SK-N-DZ (cell line): ENCODE measurements around the gene VAV3.

Experiments used
- DNase-seq: peaks from one replicate; pipeline ENCODE4 v3.0.0-alpha.2; 2015; ENCODE audit warnings: low spot score

Gene VAV3

DNA sequence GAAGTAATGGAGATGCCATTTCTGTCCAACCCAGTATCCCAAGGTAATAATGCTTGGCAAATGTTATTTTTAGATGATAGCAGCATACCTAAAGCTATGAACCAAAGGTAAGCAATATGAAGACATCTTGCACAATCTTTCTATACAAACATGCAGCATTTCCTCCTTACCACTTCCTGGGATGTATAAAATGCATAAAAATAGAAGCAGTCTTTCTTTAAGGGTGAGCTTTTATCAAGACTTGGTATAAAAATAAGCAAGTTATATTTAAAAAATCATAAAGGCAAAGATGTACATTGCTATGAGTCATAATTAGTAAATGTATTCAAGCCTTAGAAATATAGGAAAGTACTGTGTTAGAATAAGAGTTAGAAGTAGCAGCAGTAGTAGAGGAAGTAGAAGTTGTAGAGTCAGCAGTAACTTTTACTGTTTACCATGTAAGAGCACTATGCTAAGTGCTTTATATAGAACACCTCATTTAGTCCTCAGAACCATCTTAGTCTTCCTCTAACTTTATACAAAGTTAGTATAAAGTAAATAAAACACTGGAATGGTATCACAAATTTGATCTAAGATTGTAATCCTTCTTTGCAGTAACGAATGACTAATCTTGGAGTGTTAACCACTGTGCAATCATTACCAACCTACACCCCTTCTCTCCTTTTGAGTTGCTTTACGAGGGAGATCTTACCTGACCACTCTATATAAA, 371.3 kb downstream of the VAV3 start:
- no peak for DNase-seq

DNA sequence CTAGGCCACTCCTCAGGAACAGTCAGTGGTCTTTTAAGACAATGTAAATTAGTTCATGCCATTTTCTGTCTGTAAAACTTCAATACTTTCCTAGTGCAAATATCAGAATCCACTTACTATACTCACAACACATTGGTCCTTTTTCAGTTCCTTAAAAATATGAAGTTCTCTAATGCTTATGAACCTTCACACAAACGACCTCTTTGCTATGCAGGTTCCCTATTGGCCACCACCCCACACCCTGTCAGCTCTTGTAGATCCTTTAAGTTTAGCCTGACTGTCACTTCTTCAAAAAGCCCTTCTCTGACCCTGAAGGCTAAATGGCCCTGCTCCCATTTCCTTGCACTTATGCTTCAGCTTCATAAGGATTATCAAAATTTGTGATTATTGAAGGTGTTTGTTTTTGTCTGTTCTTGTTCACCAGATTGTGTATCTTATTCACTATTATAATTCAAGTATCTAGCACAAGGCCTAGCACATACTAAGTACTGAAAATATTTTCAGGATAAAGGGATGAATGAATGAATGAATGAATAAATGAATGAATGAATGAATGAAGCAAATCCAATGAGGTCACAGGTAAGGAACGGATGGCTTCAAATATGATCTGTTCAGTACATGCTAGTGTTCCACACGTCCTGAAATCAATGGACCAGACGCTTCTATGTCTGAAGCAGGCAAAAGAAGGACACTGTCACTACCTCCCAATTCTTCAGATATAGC, 373.9 kb downstream of the VAV3 start:
- no peak for DNase-seq

DNA sequence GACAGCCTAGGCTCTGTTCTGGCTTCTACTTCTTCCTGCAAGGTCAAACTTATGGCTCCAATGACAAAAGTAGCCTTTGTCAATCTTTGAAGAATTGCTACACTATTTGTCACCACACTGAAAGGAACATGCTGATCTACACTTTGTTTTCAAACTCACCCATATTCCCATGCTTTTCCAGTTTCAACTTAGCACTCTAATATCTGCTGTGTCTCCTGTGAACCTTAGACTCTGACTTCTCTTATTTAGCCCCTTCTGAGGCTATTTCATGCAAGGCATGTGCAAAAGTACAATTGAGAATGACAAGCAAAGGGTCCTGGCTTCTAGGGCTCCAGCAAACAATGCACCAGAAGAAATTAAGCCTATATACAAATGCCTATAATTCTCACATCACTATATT, 374.9 kb downstream of the VAV3 start:
- DNase-seq: no peak

DNA sequence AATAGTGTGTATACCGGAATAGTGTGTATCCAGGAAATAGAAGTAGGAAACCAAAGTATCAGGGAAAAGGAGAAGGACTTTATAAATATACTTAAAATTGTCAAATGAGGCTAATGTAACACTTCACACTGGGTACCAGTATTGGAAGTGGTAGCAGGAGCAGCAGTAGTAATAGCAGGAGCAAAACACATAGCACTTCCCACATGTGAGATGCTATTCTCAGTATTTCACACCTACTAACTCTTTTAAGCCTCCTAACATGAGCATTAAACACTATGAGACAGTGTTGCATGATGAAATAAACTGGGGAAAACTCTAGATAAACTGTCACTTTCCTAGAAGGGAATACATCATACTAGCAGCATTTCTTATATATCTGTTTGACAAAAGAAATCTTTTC, 376.7 kb downstream of the VAV3 start:
- DNase-seq: no peak

DNA sequence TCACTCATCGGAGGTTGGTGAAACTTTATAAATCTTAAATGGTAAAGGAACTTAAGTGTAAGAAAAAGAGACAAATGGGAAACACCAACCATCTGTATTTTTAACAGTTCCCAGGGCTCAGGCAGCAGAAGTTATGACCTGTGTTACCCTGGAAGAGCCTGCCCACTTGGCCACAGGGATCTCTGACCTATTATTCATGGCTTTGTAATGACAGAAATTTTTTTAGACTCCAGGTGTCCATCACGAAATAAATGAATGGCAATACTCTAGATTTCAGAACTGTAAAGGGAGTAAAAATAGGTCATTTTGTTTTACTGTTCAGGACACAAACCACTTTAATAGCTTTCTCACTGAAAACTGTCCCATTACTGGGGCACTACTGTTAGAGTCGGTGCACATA, 389.8 kb downstream of the VAV3 start:
- no peak for DNase-seq

DNA sequence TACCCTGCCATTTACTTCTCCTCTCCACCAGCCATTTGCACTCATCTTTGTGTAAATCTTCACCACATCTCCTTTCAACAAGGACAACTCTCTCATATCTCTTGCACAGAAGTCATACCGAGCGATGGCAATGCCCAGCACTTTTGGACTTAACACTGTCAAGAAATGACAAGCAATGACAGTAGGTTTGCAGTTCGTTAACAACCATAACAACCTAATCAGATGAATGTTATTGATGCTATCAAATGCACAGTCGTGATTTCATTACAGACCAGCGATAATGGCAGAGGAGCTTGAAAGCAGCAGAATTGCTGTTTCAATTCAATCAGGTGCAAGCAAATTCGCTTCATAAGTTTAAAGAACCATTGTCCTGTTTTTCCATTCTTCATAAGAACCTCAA, 390.9 kb downstream of the VAV3 start:
- DNase-seq: peak; percentile 88

DNA sequence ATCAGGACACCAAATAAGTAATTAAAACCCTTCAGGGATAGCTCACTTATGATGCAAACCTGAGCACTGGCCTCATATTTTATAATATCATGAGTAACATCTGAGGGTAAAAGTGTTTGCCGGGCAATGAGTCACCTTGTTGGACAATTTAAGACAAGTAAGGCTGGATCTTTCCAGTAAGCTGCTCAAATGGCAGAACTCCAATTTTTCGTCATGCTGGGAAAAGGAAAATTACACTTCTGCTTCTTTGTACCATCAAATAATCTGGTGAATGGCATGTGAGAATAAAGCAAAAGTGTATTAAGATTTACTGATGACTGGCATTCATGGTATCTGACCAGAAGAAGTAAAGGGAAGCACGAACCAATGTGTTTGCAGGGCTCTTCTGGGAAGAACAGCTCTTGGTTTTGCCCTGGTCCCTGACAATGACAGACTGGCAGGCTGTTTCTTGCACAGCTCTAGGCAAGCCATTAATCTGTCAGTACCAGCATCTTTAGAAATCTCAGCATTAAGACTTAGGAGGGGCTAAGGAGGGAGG, 392.2 kb downstream of the VAV3 start:
- DNase-seq: peak; percentile 16

DNA sequence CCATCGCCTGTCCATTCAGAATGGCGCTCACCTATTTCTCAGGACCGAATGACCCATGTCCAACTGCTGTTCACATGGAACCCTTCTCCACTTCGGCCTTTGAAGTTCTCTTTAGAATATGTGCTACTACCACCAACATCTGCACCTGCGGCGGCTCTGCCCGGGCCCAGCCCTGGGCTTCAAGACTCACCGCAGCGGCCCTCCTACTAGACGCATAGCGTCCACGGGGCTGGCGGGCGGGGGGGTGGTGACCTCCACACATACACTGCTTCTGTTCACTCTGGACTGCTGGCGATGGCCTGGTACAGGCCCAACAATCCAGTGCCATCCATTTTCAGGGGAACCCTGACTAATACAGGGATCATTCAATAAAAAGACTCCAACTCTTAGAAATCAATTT, 394.2 kb downstream of the VAV3 start:
- no peak for DNase-seq

DNA sequence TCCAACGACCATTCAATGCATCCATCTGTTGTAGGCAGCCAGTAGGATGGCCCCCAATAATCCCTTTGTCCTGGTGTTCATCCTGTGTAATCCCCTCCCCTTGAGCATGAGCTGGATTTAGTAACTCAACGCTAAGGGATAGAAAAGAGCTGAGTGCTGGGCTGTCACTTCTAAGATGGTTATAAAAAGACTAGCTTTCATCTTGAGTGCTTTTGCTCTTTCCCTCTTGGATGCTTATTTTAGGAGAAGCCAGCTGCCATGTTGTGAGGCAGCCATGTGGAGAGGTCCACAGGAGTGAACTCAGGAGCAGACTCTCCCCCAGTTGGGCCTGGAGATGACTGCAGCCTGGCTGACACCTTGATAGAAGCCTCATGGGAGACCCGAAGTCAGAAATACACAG, 401.5 kb downstream of the VAV3 start:
- DNase-seq: no peak

DNA sequence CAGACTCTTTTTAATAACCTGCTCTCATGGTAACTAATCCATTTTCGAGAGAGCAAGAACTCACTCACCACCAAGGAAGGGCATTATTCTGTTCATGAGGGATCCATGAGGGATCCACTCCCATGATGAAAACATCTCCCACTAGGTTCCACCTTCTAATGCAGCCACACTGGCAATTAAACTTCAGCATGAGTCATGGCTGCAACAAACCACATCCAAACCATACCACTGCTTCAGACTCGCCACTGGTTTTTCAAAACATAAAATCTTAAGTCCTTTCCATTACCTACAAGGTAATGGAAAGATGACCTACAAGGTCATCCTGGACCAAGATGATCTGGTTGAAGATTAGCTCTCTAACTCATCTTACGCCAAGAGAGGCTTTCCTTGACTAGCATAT, 405.1 kb downstream of the VAV3 start:
- DNase-seq: no peak

DNA sequence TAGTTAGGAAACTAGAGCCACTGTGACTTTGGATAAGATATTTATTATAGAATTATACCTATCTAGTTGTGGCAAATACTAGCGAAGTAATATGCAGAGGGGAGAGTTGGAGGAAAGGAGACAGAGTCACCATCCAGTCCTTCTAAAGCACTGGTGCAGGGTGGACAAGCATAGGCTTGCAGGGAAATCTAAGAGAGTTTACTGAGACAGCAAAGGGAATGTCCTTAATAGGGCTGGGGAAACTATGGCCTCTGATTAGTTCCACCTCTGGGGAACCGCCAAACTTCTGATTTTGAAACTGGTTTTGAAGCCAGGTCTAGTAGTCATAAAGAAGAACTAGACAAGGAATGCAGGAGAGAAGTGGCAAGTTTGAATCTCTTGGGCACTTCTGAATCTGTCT, 407.9 kb downstream of the VAV3 start:
- no peak for DNase-seq

DNA sequence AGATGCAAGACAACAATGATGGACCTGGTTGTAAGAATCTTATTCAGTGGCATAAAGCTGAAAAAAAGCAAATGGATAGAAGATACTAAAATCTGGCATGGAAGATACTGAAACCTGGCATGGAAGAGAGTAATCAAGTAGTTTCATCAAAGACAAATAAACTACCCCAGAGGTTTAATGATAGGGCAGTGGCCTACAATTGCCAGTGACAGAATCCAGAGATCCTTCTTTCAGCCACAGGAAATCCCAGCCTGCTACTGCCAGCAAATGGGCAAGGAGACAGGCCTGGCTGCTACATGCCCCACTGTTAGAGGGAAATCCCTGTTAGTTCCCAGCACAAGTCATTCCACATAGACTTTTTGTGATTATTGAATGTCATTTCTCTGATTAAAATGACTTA, 409.4 kb downstream of the VAV3 start:
- DNase-seq: peak; percentile 69

DNA sequence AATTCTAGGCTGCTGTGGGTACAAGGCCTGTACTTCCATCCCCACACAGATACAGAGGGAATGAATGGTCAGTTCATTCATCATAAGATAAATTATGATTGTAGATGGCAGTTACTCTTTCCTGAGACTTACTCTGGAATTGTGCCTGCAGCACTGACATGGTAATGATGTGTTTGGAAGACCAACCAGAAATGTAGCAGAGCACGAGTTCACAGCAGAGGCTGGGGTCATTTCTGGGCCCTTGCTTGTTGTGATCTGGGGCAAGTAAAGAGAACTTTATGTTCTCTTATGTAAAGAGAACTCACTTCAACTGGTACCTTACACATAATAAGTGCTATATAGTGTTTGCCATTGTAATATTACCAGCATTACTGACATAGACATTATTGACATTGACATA, 412.2 kb downstream of the VAV3 start:
- DNase-seq: no peak

DNA sequence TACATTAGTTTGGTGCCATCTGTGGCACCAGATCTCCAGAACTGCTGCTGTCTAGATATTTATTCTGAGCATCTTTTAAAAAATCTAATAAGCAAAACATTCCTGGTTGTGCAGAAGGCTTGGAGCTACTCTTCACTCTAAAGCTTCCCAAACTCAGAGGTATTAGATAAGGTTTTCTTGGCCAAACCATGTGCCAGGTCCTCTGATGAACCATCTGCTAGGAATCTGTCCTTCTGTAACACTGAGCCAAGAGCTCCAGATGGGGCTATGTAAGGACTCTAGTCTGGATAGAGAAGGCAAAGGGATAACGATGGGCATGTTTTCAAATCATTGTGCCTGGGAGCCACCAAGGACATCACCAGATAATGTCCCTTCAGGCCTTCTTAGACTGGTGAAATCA, 413.5 kb downstream of the VAV3 start:
- DNase-seq: no peak

DNA sequence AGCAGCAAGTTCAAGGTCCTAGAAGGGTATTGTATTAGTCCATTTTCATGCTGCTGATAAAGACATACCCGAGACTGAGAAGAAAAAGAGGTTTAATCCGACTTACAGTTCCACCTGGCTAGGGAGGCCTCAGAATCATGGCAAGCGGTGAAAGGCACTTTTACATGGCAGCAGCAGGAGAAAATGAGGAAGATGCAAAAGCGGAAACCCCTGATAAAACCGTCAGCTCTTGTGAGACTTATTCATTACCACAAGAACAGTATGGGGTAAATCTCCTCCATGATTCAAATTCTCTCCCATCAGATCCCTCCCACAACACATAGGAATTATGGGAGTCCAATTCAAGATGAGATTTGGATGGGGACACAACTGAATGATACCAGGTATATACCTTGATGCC, 414.6 kb downstream of the VAV3 start:
- no peak for DNase-seq

DNA sequence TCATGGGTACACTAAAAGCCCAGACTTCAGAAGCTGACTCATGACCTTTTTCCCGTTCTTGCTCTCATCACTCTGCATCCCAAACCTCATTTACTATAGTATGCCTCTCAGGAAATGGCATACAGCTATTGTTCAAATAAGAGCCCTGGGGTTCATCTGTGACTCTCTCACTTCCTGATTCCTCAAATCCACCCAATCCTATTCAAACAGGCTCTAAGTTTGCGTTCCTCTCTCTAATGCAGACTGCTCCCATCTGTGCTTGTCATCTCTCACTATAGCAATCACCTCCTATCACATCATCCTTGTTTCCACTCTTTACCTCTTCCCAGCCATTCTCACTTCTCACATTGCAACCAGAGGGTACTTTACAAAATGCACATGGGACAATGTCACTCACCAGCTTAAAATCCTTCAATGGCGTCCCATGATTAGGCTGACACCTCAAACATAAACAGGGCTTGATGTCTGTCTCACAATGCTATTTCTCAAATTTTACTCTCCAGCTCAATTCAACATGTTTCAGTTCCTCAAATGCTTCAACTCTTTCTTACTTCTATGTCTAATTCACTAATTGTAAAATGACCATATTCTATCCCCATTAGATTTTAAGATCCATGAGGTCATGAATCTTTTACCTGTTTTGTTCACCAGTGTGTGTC, 415.7 kb downstream of the VAV3 start:
- no peak for DNase-seq

DNA sequence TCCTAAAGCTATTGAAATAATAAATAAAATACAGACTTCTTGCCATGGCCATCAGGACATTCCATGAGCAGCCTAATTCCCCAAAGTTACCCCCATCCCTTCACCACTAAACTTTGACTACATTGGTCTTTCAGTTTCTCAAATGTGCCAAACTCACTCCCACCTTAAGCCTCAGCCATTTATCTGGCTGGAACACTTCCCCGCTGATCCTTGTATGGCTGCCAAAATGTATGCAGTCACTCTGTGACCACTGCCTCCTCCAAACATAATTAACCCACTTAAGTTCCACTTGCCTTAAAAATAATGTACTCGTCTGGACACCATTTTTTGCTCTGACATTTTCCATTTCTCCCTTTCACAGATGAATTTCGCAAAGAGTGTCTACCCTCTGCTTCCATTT, 416.7 kb downstream of the VAV3 start:
- DNase-seq: no peak

DNA sequence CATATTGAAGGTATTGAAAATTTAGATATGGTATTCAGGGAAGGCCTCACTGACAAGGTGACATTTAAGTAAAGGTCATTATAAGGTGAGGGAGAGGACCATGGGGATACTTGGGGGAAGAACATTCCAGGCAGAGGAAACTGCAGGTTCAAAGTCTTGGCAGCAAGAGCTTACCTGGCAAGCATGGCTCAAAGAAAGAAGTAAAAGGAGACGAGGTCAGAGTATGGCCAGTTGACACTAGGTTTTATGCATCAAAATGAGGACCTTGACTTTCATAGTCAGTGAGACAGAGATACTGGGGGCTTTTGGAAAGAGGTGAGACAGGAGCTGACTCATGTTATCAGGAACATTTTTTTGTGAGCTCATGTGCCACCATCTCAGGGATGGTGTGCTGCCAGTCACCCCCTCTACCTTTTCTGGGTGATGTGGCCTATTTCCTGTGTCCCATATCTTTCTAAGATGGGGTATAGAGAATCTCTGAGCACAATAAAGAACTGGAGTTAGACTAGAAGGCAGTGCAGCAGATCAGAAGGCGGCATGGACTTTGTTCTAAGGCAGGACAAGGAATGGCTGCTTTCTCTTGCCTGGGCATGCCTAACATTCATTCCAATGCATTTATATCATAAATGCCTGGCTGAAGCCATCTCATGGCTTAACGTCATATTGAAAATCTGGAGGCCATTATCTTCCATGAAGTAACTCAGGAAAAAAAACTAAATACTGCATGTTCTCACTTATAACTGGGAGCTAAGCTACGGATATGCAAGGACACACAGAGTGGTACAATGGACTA, 417.4 kb downstream of the VAV3 start:
- no peak for DNase-seq

DNA sequence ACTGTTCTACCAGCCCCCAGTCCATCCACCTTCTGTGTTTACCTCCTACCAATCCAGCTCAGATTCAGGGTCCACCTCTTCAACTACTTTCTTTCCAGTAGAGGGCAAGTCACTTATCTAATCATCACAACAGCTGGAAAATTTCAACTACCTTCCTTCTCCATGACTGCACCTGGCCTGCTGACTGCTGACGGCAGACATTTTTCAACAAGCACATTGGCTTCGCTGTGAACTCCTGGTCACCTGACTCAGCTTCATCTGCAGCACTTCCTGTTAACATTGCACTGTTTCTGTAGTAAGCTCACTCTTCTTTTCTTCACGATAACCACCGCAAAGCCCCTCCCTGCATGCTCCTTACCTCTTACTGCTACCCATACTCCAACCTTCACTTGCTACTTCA, 418.4 kb downstream of the VAV3 start:
- DNase-seq: peak; percentile 25

DNA sequence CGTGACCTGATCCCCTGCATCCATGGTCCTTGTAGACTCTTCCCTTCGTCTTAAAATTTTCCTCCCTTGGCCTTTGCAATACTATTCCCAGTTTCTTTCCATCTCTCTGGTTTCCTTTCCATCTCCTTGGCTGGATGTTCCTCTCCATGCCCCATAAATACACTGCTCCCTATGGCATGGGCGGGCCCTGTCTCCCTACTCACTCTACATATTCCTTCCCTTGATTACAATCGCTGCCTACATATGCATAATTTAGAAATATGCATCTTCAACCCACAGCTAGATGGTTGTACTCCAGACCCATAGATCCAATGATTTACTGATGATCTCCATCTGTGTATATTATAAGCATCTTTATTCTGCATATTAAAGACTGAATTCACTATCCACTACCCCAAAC, 419.1 kb downstream of the VAV3 start:
- no peak for DNase-seq

DNA sequence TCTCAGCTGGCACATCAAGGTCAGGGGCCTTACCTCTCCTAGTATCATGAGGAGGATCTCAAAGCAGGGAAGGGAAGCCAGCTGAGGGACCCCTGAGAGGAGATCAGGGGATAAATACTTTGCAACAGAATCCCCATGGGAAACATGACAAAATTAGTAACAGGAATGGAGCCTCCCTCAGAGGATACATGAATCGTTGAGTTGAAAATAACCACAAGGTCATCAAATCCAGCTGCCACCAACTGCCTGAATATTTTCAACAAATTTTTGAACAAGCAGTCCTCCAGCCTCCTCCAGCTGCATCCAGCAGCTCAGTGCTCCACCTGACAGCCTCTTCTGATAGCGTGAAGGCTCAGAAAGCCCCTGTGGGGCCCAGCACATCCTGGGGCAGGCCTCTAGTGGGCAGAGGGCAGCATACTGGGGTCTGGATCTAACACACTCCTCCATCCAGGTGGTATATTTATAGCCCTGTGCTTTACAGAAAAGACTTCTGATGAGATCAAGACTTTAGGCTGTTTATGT, 419.9 kb downstream of the VAV3 start:
- no peak for DNase-seq

DNA sequence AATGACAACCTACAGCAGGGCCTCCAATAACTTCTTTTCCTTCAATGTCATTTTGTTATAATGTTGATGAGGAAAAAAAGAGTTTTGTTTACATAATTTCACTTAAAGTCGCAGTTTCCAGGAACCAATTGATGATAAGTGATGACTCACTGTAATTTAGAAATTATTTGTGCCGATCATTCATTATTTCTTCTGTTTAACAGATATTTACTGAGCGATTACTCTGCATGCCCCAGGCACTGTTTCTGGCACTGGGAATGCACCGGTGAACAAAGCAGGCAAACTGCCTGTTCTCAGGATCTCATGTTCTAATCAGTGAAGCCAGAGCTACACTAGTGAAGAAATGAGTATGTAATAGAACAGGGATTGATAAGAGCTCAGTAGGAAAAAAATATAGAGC, 420.7 kb downstream of the VAV3 start:
- no peak for DNase-seq
